B cell (primary cell): Measurements from ENCODE around the gene GIMAP6. TPM values are rescaled to one million over a fixed set of nuclear protein-coding genes. Genes with fewer than 3 reads are reported as not detected.

Experiments used
- ATAC-seq: fragments of 200-7000 bp; cut with Tn5 transposase; one replicate; pipeline ENCODE4 v1.10.0; 2021; ENCODE audit warnings: low read depth, mild to moderate bottlenecking, moderate number of reproducible peaks, moderate library complexity
- CTCF ChIA-PET: fragments of 350-600 bp; sonication (Branson Sonifier 250); formaldehyde crosslinking; loops from one replicate; lab custom pipeline; 2021; ENCODE audit warnings: antibody characterized with exemption, inconsistent platforms; lab: Charles Lee
- POLR2A ChIA-PET: fragments of 350-600 bp; sonication (Branson Sonifier 250); formaldehyde crosslinking; loops from one replicate; lab custom pipeline; 2021; ENCODE audit warnings: antibody characterized with exemption; lab: Charles Lee
- DNase-seq: peaks from one replicate; pipeline ENCODE4 v3.0.0; 2013
- H2AFZ ChIP-seq: 2 replicates; pipeline ENCODE4 v1.6.1; 2012; ENCODE audit warnings: mild to moderate bottlenecking, low read depth, low read length; ENCODE audit not compliant: insufficient read depth, poor library complexity, severe bottlenecking
- H3K27ac ChIP-seq, 2 donors: 1 replicate in 1 of 2; 2 replicates in 1 of 2; pipeline ENCODE4 v1.5.1; 2012 to 2013; ENCODE audit warnings: low read length in 2 of 2, mild to moderate bottlenecking in 2 of 2, moderate library complexity in 1 of 2
- H3K27me3 ChIP-seq, 4 experiments: fragments of 200-600 bp in 1 of 4; sonication (generic) in 1 of 4; replicated peaks in 1 of 4; 1 replicate in 2 of 4; 2 replicates in 2 of 4; pipeline versions ENCODE4 v1.6.1 to v1.7.0; 2013 to 2016; ENCODE audit warnings: low read length in 3 of 4, mild to moderate bottlenecking in 2 of 4, mixed read lengths in 1 of 4, moderate library complexity in 1 of 4; ENCODE audit not compliant: insufficient read depth in 4 of 4, control insufficient read depth in 3 of 4; ENCODE audit errors: control extremely low read depth in 1 of 4
- H3K36me3 ChIP-seq, 2 experiments: replicated peaks in 1 of 2; 1 replicate in 1 of 2; 2 replicates in 1 of 2; pipeline versions ENCODE4 v1.6.1 to v1.7.1; 2013; ENCODE audit warnings: low read length in 1 of 2; ENCODE audit not compliant: insufficient read depth in 2 of 2, control insufficient read depth in 1 of 2; ENCODE audit errors: control extremely low read depth in 1 of 2, extremely low read depth in 1 of 2
- H3K4me1 ChIP-seq, 2 donors: fragments of 200-600 bp in 1 of 2; sonication (generic) in 1 of 2; 1 replicate in 1 of 2; 2 replicates in 1 of 2; pipeline versions ENCODE4 v1.5.1 to v1.6.1; 2013 to 2017; ENCODE audit warnings: low read length in 2 of 2; ENCODE audit not compliant: control insufficient read depth in 2 of 2, insufficient read depth in 2 of 2
- H3K4me2 ChIP-seq: replicated peaks from 2 replicates; pipeline ENCODE3; 2012; ENCODE audit warnings: mild to moderate bottlenecking, low read depth, low read length; ENCODE audit not compliant: poor library complexity, severe bottlenecking
- H3K4me3 ChIP-seq, 5 experiments: fragments of 200-600 bp in 1 of 5; sonication (generic) in 1 of 5; 1 replicate in 3 of 5; 2 replicates in 2 of 5; pipeline versions ENCODE4 v1.5.1 to v1.7.0; 2011 to 2016; ENCODE audit warnings: low read length in 4 of 5, mild to moderate bottlenecking in 4 of 5, low read depth in 2 of 5, control low read depth in 1 of 5, moderate library complexity in 1 of 5; ENCODE audit not compliant: insufficient read depth in 1 of 5; ENCODE audit errors: control extremely low read depth in 1 of 5, extremely low read depth in 1 of 5
- H3K79me2 ChIP-seq: fragments of 200-600 bp; sonication (generic); one replicate; pipeline ENCODE4 v1.6.0; 2016; ENCODE audit warnings: low read length; ENCODE audit not compliant: control insufficient read depth, insufficient read depth
- H3K9ac ChIP-seq: fragments of 200-600 bp; sonication (generic); 2 replicates; pipeline ENCODE4 v1.6.1; 2017; ENCODE audit warnings: mild to moderate bottlenecking, low read length, moderate library complexity
- H3K9me3 ChIP-seq, 3 donors: one replicate each; pipeline versions ENCODE4 v1.6.1 to v1.7.1; 2013; ENCODE audit warnings: low read length in 2 of 3; ENCODE audit not compliant: control insufficient read depth in 2 of 3, insufficient read depth in 1 of 3; ENCODE audit errors: control extremely low read depth in 1 of 3
- H4K20me1 ChIP-seq: 2 replicates; pipeline ENCODE4 v1.6.0; 2012; ENCODE audit warnings: mild to moderate bottlenecking, low read length; ENCODE audit not compliant: insufficient read depth, control insufficient read depth, poor library complexity, severe bottlenecking
- H3K27ac Mint-ChIP-seq: one replicate; pipeline ENCODE4 v1.8.0; 2021; ENCODE audit warnings: mixed read lengths
- H3K27me3 Mint-ChIP-seq: one replicate; pipeline ENCODE4 v1.8.0; 2021; ENCODE audit warnings: mixed read lengths
- H3K4me1 Mint-ChIP-seq: one replicate; pipeline ENCODE4 v1.8.0; 2021; ENCODE audit warnings: mixed read lengths
- H3K4me3 Mint-ChIP-seq: one replicate; pipeline ENCODE4 v1.8.0; 2021; ENCODE audit warnings: mixed read lengths
- H3K9me3 Mint-ChIP-seq: one replicate; pipeline ENCODE4 v1.8.0; 2022; ENCODE audit warnings: mixed read lengths; ENCODE audit not compliant: insufficient read depth
- CTCF ChIP-seq: fragments of 200-600 bp; IDR thresholded peaks from one replicate; pipeline ENCODE4 v1.8.0; 2022; ENCODE audit warnings: antibody characterized with exemption, mild to moderate bottlenecking
- EZH2 ChIP-seq: IDR thresholded peaks from 2 replicates; pipeline ENCODE4 v1.6.1; 2012; ENCODE audit warnings: borderline replicate concordance, low read depth, mild to moderate bottlenecking, moderate library complexity, low read length; ENCODE audit not compliant: insufficient read depth, poor library complexity, severe bottlenecking
- WGBS: methylation state at CpG from one replicate; pipeline ENCODE4 v1.1.5; 2013; ENCODE audit warnings: missing lambda C conversion rate; ENCODE audit not compliant: insufficient coverage; 5-methylcytosine and 5-hydroxymethylcytosine counted together
- intact Hi-C: fragments of 100-400 bp; cut with micrococcal nuclease; formaldehyde crosslinking; loops from one replicate; pipeline ENCODE4 v1.10.0; 2022
- polyA plus RNA-seq: library from polyadenylated mRNA; depleted of rRNA; stranded (reverse); fragments of >200 nt; gene quantifications from 2 replicates; pipeline ENCODE4 v1.2.3, GENCODE V29; 2012
- total RNA-seq, 2 donors: library from RNA; stranded (reverse); fragments of 120-200 nt in 1 of 2; gene quantifications; 1 replicate in 1 of 2; 2 replicates in 1 of 2; pipeline versions ENCODE4 v1.2.3 to v1.2.4, GENCODE V29; 2013 to 2022

The GIMAP6 gene
- total and polyA plus RNA-seq, 2 donors (not counting 1 experiment from before 2014, with no cell fraction given): 0.39 to 0.45 TPM

DNA sequence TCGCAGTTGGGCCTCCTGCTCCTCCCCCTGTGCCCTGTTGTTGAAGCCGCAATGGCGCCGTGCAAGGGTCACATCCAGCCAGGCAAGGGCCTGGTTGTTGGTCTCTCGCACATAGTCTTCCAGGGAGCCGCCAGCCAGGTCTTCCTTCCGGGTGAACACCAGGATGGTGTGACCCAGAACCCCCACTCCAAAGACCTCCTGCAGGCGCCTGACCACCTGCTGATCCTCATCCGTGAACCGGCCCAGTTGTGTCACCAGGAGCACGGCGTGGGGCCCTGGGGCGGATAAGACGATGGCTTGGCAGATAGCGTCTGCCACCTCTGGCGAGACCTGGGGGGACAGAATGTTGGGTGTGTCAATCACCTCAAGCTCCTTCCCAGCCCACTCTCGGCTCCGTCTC, 4.2 kb downstream of the GIMAP6 start:
- 92% methylated on average over 16 of the region's 18 CpGs for WGBS
- no peak for TF ChIP-seq CTCF
- no peak for TF ChIP-seq EZH2
- Histone ChIP-seq H3K4me3 (no peak overlapping the region), H4K20me1 (no peaks in the 10 kb centered on the region), H3K27ac (no peak overlapping the region), H3K36me3 (no peaks in the 10 kb centered on the region), H3K9ac (no peak overlapping the region), H3K4me1 (peaks cover 0 to 9% of the 10 kb centered on the region in 2 donors), H2AFZ (no peak overlapping the region), H3K4me2 (no peak overlapping the region), H3K79me2 (no peaks in the 10 kb centered on the region), H3K9me3 (no peaks in the 10 kb centered on the region), H3K27me3 (no peaks in the 10 kb centered on the region)
- ChIA-PET CTCF (no interaction called here), POLR2A (no interaction called here)
- Mint-ChIP-seq H3K27me3 (peaks cover 11% of the 10 kb centered on the region), H3K9me3 (no peaks in the 10 kb centered on the region), H3K4me3 (no peak overlapping the region), H3K4me1 (peaks cover 13% of the 10 kb centered on the region), H3K27ac (no peak overlapping the region)
- DNase-seq (no peak), ATAC-seq (no peak)
- intact Hi-C loops: no loop called here

- no peaks in the 10 kb centered on the region for H3K9me3 ChIP-seq
- Mint-ChIP-seq H3K4me3 (no peak overlapping the region), H3K9me3 (no peaks in the 10 kb centered on the region), H3K27ac (no peak overlapping the region), H3K27me3 (peaks cover 11% of the 10 kb centered on the region), H3K4me1 (peaks cover 2% of the 10 kb centered on the region)
- no peak overlapping the region for H3K27ac ChIP-seq
- no peaks in the 10 kb centered on the region for H3K4me1 ChIP-seq
- H3K4me2 ChIP-seq: no peak overlapping the region
- ChIA-PET POLR2A (no interaction called here), CTCF (no interaction called here)
- 100% methylated on average over 1 of the region's 4 CpGs for WGBS
- intact Hi-C loops: no loop called here
- H3K79me2 ChIP-seq: no peaks in the 10 kb centered on the region
- TF ChIP-seq EZH2: no peak
- TF ChIP-seq CTCF: no peak
- DNase-seq: no peak
- ATAC-seq: no peak
- H3K36me3 ChIP-seq: no peaks in the 10 kb centered on the region
- H3K9ac ChIP-seq: no peak overlapping the region
- no peaks in the 10 kb centered on the region for H3K27me3 ChIP-seq
- no peaks in the 10 kb centered on the region for H4K20me1 ChIP-seq
- no peak overlapping the region for H2AFZ ChIP-seq
- H3K4me3 ChIP-seq: no peak overlapping the region
Observed at GRCh38 chr7:150626696-150627095, 5.5 kb downstream of the GIMAP6 start.
